Testis (tissue), 5 donors: Measurements from ENCODE around the gene FAM221B. TPM values are rescaled to one million over a fixed set of nuclear protein-coding genes. Genes with fewer than 3 reads are reported as not detected.
A peak's percentile ranks its signal among the peaks of the same experiment; 100 is the strongest.

Source experiments
- DNase-seq: peaks from one replicate; pipeline ENCODE4 v3.0.0-alpha.2; 2019
- H3K27ac ChIP-seq, 2 donors: fragments of 200-600 bp; sonication (generic); one replicate each; pipeline ENCODE4 v1.5.1; 2019
- H3K27me3 ChIP-seq: fragments of 200-600 bp; sonication (generic); one replicate; pipeline ENCODE4 v1.5.1; 2019
- H3K36me3 ChIP-seq: fragments of 200-600 bp; sonication (generic); one replicate; pipeline ENCODE4 v1.5.1; 2017; ENCODE audit warnings: low read depth; ENCODE audit errors: missing control alignments
- H3K4me1 ChIP-seq: fragments of 200-600 bp; sonication (generic); one replicate; pipeline ENCODE4 v1.5.1; 2019
- H3K4me3 ChIP-seq, 2 donors: fragments of 200-600 bp; sonication (generic); one replicate each; pipeline ENCODE4 v1.5.1; 2017 to 2019
- H3K9me3 ChIP-seq: fragments of 200-600 bp; sonication (generic); one replicate; pipeline ENCODE4 v1.5.1; 2017
- CTCF ChIP-seq, 3 experiments: fragments of 450-650 bp in 2 of 3; fragments of 200-600 bp in 1 of 3; sonication (generic) in 1 of 3; IDR thresholded peaks; one replicate each; pipeline ENCODE4 v1.5.1; 2016 to 2019; ENCODE audit warnings: antibody characterized with exemption in 3 of 3, mild to moderate bottlenecking in 2 of 3, moderate library complexity in 1 of 3
- POLR2A ChIP-seq: fragments of 450-650 bp; IDR thresholded peaks from one replicate; pipeline ENCODE4 v1.6.1; 2017; ENCODE audit warnings: antibody characterized with exemption, mild to moderate bottlenecking, moderate library complexity
- WGBS, 2 donors: methylation state at CpG; one replicate each; pipeline ENCODE4 v1.1.5; 2018; 5-methylcytosine and 5-hydroxymethylcytosine counted together
- intact Hi-C: fragments of 100-400 bp; cut with DNase I; formaldehyde crosslinking; loops from one replicate; pipeline ENCODE4 v1.15.1; 2023; ENCODE audit warnings: low total_unique reads
- long read RNA-seq, 2 donors: transcript quantifications; one replicate each; lab custom pipeline, GENCODE V29; 2026
- polyA plus RNA-seq: library from polyadenylated mRNA; stranded (reverse); fragments of 350-450 nt; fragmentation: Illumina TruSeq; extraction: RNeasy Lipid Tissue Mini Kit (QIAGEN cat#74804); gene quantifications from one replicate; pipeline ENCODE4 v1.2.3, GENCODE V29; 2014; ENCODE audit warnings: low read depth, low replicate concordance; ENCODE audit not compliant: insufficient read depth
- total RNA-seq, 2 donors: library from RNA; depleted of rRNA; stranded (reverse); fragments of >200 nt; gene quantifications; one replicate each; pipeline ENCODE4 v1.2.3, GENCODE V29; 2016

The FAM221B gene
- total RNA-seq (1 to 10 TPM; 4.2 to 7.2 TPM), polyA plus RNA-seq (17.1 TPM)
- long read RNA-seq, donor 1, result 0 reads
- long read RNA-seq, donor 2, result 0 reads

GRCh38 chr9:35828716-35829083 is at the start of gene FAM221B:
TSS of gene FAM221B (minus strand) at chr9:35828732. CDS start at chr9:35826161, 2,571 bp downstream.
- no peaks in the 10 kb centered on the region for H3K36me3 ChIP-seq
- H3K27me3 ChIP-seq, result no peaks in the 10 kb centered on the region
- peaks cover 20% of the 10 kb centered on the region for H3K4me1 ChIP-seq
- H3K9me3 ChIP-seq, result no peaks in the 10 kb centered on the region
- DNase-seq, result peak; percentile 66
- WGBS, 2 donors, result 0 to 4% methylated on average over 10 to 21 of the region's 21 CpGs
- intact Hi-C loops, result no loop called here
- TF ChIP-seq POLR2A, result no peak
- TF ChIP-seq CTCF (IDR thresholded peaks at IDR 0.05), result no peak
- H3K27ac ChIP-seq, result peak within 1 kb of the TSS; percentile 83 to 97
- peak within 1 kb of the TSS; percentile 82 to 86 for H3K4me3 ChIP-seq

- intact Hi-C loops, result no loop called here
- 75 to 82% methylated on average over 3 of the region's 3 CpGs for WGBS, 2 donors
Observed at GRCh38 chr9:35872505-35872904, 44.0 kb upstream of the FAM221B start.

GRCh38 chr9:35871545-35871944 is 43.0 kb upstream of the FAM221B start:
- WGBS, 2 donors, result 87 to 93% methylated on average over 3 of the region's 3 CpGs
- no peak overlapping the region for H3K4me3 ChIP-seq
- DNase-seq, result no peak
- TF ChIP-seq POLR2A (no peak), CTCF (IDR thresholded peaks at IDR 0.05) (no peak)
- no peaks in the 10 kb centered on the region for H3K36me3 ChIP-seq
- no peaks in the 10 kb centered on the region for H3K4me1 ChIP-seq
- H3K27me3 ChIP-seq, result no peaks in the 10 kb centered on the region
- H3K9me3 ChIP-seq, result no peaks in the 10 kb centered on the region
- H3K27ac ChIP-seq, result no peak overlapping the region
- intact Hi-C loops, result no loop called here

More at GRCh38 chr9:35872505-35872904, 44.0 kb upstream of the FAM221B start:
- no peaks in the 10 kb centered on the region for H3K9me3 ChIP-seq
- no peaks in the 10 kb centered on the region for H3K36me3 ChIP-seq
- TF ChIP-seq POLR2A (no peak), CTCF (IDR thresholded peaks at IDR 0.05) (no peak)
- no peaks in the 10 kb centered on the region for H3K4me1 ChIP-seq
- no peak overlapping the region for H3K4me3 ChIP-seq
- no peaks in the 10 kb centered on the region for H3K27me3 ChIP-seq
- no peak overlapping the region for H3K27ac ChIP-seq
- DNase-seq, result no peak

- Histone ChIP-seq H3K36me3 (no peaks in the 10 kb centered on the region), H3K27me3 (no peaks in the 10 kb centered on the region), H3K4me1 (no peaks in the 10 kb centered on the region), H3K9me3 (no peaks in the 10 kb centered on the region), H3K27ac (no peak within 1 kb of the TSS), H3K4me3 (no peak within 1 kb of the TSS)
- intact Hi-C loops, result no loop called here
- 84 to 93% methylated on average over 8 of the region's 8 CpGs for WGBS, 2 donors
- no peak for DNase-seq
- no peak for TF ChIP-seq CTCF (IDR thresholded peaks at IDR 0.05)
- TF ChIP-seq POLR2A, result no peak
Observed at GRCh38 chr9:35870351-35870923, 41.9 kb upstream of the FAM221B start, which contains the start of gene OR13J1. TSS of gene OR13J1 (minus strand) at chr9:35870401. CDS start at chr9:35870401, 0 bp downstream.
